NCI-H1694 treated with DMSO at 0.1 percent for 48 hours (cell line): ENCODE results near the gene A4GALT.
"Not testable (repeated sequence)": the region's sequence is repeated elsewhere in the genome, so short reads cannot be mapped to it uniquely, and the experiment has no call there.

ENCODE experiments used
- DNase-seq: peaks from one replicate; lab custom pipeline; 2025; lab: John Stamatoyannopoulos, UW

A4GALT gene

GRCh38 chr22:42740320-42740719, 19.6 kb upstream of the A4GALT start:
- not testable (repeated sequence) for DNase-seq

- no peak for DNase-seq
Observed at GRCh38 chr22:42734406-42734805, 13.7 kb upstream of the A4GALT start.

GRCh38 chr22:42733394-42733793, 12.7 kb upstream of the A4GALT start:
- DNase-seq: not testable (repeated sequence)

- no peak for DNase-seq
Observed at GRCh38 chr22:42732081-42732480, 11.4 kb upstream of the A4GALT start.

GRCh38 chr22:42726811-42727210, 6.1 kb upstream of the A4GALT start:
- no peak for DNase-seq

DNA sequence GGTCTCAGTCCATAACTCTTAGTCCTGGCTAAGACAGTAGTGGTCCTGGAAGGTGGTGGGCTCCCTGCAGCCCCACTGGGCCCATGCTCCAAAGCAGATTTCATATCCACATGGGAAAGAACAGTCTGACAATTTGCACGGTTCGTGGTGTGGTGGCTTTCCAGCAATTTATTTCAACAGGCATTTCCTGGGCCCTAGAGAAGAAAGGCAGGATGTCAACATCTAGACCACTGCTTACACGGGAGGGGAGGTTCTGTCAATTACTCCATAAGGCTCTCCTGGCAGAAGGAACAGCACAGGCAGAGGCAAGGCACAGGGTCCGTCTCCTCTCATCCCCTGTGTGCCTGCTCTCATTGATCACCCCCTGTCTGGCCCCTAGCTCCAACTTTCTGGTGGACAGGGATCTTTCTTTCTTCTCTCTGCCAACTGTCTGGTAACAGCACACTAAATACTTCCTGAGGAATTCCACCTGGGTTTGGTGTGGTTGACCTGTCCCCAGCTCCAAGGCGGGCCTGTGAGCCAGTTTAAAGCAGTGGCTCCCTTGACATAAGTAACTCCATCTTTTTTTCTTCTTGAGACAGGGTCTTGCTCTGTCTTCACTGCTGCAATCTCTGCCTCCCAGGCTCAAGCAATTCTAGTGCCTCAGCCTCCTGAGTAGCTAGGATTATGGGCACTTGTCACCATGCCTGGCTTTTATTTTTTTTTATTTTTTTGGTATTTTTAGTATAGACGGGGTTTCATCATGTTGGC, 5.1 kb upstream of the A4GALT start:
- DNase-seq: no peak

GRCh38 chr22:42724062-42724461, 3.4 kb upstream of the A4GALT start:
- DNase-seq: no peak

GRCh38 chr22:42721045-42721434, 370 bp upstream of the A4GALT start:
- no peak for DNase-seq

GRCh38 chr22:42719656-42720262, 911 bp downstream of the A4GALT start:
- no peak for DNase-seq

DNA sequence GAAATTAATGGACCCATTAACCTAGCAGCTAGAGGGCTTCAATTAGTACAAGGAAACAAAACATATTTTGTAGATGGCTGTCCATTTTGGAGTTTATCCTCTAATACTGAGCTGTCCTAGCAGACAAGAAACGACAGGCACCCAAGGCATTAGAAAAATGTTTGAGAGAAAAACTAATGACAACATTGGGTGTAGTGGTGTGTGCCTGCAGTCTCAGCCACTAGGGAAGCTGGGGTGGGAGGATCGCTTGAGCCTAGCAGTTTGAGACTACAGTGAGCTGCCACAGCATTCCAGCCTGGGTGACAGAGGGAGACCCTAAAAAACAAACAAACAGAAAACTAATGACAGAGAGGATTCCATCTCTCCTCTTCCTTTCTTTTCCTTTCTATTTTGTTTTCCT, 1.5 kb downstream of the A4GALT start:
- no peak for DNase-seq

GRCh38 chr22:42717197-42717928, 3.3 kb downstream of the A4GALT start:
- DNase-seq: no peak

- no peak for DNase-seq
Observed at GRCh38 chr22:42716649-42717127, 4.0 kb downstream of the A4GALT start.

GRCh38 chr22:42716221-42716620, 4.4 kb downstream of the A4GALT start:
- DNase-seq: no peak

DNA sequence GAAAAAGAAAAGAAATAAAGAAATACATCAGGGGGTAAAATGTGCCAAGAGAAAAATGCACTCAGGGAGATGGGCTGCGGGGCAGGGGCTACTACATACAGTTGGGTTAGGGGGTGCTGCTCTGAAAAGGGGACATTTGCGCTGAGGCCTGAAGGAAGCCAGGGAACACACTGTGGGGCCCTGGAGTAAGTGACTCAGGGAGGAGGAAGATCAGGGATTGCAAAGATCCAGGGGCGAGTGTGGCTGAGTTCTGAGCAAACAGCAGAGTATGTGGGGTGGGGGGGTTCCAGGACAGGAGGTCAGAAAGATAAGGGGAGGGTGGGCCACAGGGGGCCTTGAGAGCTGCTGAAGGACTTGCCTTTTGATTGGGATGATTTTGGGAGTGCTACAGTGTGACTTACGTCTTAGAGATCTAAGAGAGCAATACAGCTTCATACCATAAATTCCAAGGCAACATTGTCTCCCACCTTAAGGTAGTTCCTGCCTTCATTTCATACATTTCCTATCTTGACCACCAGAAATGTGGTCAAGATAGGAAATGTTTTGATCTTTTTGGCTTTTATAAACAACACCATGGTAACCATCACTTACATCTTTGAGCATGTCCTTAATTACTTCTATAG, 5.8 kb downstream of the A4GALT start:
- DNase-seq: no peak

DNA sequence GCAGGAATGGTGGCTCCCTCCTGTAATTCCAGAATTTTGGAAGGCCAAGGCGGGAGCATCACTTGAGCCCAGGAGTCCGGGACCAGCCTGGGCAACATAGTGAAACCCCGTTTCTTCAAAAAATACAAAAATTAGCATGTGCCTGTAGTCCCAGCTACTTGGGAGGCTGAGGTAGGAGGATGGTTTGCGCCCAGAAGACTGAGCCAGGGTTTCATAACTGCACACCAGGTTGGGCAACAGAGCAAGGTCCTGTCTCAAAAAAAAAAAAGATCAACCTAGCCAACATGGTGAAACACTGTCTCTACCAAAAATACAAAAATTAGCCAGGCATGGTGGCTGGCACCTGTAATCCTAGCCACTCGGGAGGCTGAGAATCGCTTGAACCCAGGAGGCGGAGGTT, 6.4 kb downstream of the A4GALT start:
- no peak for DNase-seq

DNA sequence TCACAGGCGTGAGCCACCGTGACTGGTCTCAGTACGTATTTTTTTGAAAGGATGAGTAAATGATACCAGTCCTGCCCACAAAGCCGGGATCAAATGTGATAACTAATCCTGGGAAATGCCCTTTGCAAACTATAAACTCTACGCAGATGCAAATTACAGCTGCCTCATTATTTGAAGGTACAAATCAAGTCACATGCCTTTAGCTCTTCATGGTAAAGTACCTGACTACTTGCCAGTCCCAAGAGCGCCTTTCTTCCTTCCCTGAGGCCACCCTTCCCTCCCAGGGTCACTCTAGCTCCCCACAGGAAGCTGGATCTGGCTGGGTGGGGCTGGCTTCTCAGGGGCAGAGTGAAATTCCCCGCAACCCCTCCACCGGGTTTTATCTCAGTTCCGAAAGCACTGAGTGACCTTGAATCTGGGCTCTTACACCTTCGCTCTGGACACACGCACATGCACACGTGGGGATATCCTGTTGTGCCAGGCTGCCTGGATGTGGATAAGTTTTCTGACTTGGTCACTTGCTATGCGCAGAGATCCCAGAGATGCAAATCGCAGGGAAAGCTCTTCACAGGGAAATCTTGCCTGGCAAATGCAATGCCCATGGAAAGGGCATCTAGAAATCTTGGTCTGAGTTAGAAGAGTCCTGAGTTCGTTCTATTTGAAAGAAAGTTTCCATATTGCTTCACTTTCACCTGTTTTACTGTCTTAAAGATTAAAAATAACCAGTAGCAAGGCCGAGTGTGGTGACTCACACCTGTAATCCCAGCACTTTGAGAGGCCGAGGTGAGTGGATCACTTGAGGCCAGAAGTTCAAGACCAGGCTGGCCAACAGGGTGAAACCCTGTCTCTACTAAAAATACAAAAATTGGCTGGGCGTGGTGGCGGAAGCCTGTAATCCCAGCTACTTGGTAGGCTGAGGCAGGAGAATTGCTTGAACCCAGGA, 8.5 kb downstream of the A4GALT start:
- no peak for DNase-seq

DNA sequence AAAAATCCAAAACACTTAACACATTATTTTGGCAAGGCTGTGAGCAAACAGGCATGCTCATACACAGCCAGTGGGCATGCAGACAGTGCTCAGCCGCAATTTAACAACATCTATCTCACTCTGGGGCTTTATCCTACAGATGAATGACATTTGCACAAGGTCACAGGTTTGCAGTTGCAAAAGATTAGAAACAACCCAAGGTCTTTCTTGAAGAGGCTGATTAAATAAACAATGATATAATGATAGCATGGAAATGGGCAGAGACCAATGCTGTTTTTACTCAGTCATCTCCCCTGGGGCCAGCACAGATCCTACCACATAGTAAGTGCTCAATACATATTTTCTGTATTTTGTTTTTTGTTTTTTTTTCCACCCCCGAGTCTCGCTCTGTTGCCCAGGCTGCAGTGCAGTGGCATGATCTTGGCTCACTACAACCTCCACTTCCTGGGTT, 9.4 kb downstream of the A4GALT start:
- DNase-seq: no peak

GRCh38 chr22:42708417-42708816, 12.3 kb downstream of the A4GALT start:
- no peak for DNase-seq

GRCh38 chr22:42707496-42707895, 13.2 kb downstream of the A4GALT start:
- DNase-seq: no peak

- no peak for DNase-seq
Observed at GRCh38 chr22:42704896-42705295, 15.8 kb downstream of the A4GALT start.

- DNase-seq: no peak
Observed at GRCh38 chr22:42702675-42703074, 18.0 kb downstream of the A4GALT start.
